Measurements from ENCODE around the gene SLC10A1. TPM values are rescaled to one million over a fixed set of nuclear protein-coding genes. Genes with fewer than 3 reads are reported as not detected.

SLC10A1 gene
- total and polyA plus RNA-seq, 4 donors: 1.1 to 77.3 (median 60.3) TPM

GRCh38 chr14:69803753-69804152 is 6.7 kb upstream of the SLC10A1 start:
- TF ChIP-seq RAD21 (IDR thresholded peaks at IDR 0.05): peak in 1 of 2 donors; percentile 7
- no peak for TF ChIP-seq HNF4A (conservative IDR thresholded peaks at IDR 0.05)
- TF ChIP-seq CTCF (IDR thresholded peaks at IDR 0.05; ENCODE audit: low read depth, low read length, missing input control): peak; percentile 20
- no peaks in the 10 kb centered on the region for H3K9me3 ChIP-seq (ENCODE audit: control insufficient read depth in 4 of 4, low read length in 3 of 4)
- peaks cover 4 to 17% (median 8%) of the 10 kb centered on the region in 4 donors for H3K4me1 ChIP-seq (ENCODE audit: control insufficient read depth in 4 of 4, insufficient read depth in 4 of 4, low read length in 3 of 4)
- DNase-seq (ENCODE audit: low spot score): no peak
- H3K27me3 ChIP-seq (ENCODE audit: control insufficient read depth in 4 of 4, insufficient read depth in 4 of 4, low read length in 3 of 4): no peaks in the 10 kb centered on the region
- no peaks in the 10 kb centered on the region for H3K36me3 ChIP-seq (ENCODE audit: control insufficient read depth in 4 of 4, insufficient read depth in 3 of 4, low read depth in 1 of 4, low read length in 3 of 4)
- no peak overlapping the region for H3K27ac ChIP-seq (ENCODE audit: low read depth in 1 of 2, low read length in 2 of 2)
- H3K4me3 ChIP-seq (ENCODE audit: low read depth in 1 of 3, low read length in 3 of 3): no peak overlapping the region
- no peak overlapping the region for H3K9ac ChIP-seq (ENCODE audit: low read depth in 1 of 2, low read length in 2 of 2)

GRCh38 chr14:69798339-69798735 is 1.3 kb upstream of the SLC10A1 start:
- Histone ChIP-seq H3K27ac (ENCODE audit: low read depth in 1 of 2, low read length in 2 of 2) (peak overlapping the region in 1 of 2 donors; percentile 94), H3K36me3 (ENCODE audit: control insufficient read depth in 4 of 4, insufficient read depth in 3 of 4, low read depth in 1 of 4, low read length in 3 of 4) (no peaks in the 10 kb centered on the region), H3K9ac (ENCODE audit: low read depth in 1 of 2, low read length in 2 of 2) (no peak overlapping the region), H3K9me3 (ENCODE audit: control insufficient read depth in 4 of 4, low read length in 3 of 4) (no peaks in the 10 kb centered on the region), H3K27me3 (ENCODE audit: control insufficient read depth in 4 of 4, insufficient read depth in 4 of 4, low read length in 3 of 4) (no peaks in the 10 kb centered on the region), H3K4me1 (ENCODE audit: control insufficient read depth in 4 of 4, insufficient read depth in 4 of 4, low read length in 3 of 4) (peaks cover 16 to 35% (median 26%) of the 10 kb centered on the region in 4 donors), H3K4me3 (ENCODE audit: low read depth in 1 of 3, low read length in 3 of 3) (no peak overlapping the region)
- DNase-seq (ENCODE audit: low spot score): no peak
- TF ChIP-seq GABPA (IDR thresholded peaks at IDR 0.05 in 1 of 2, conservative IDR thresholded peaks at IDR 0.05 in 1 of 2) (no peak), CTCF (IDR thresholded peaks at IDR 0.05; ENCODE audit: low read depth, low read length, missing input control) (no peak), TAF1 (conservative IDR thresholded peaks at IDR 0.05) (no peak), MAX (IDR thresholded peaks at IDR 0.05) (no peak), HNF4G (IDR thresholded peaks at IDR 0.05) (no peak)
- 75% methylated on average over 4 of the region's 4 CpGs for WGBS

GRCh38 chr14:69797573-69798338 is 715 bp upstream of the SLC10A1 start:
- Histone ChIP-seq H3K4me1 (ENCODE audit: control insufficient read depth in 4 of 4, insufficient read depth in 4 of 4, low read length in 3 of 4) (peaks cover 17 to 40% (median 29%) of the 10 kb centered on the region in 4 donors), H3K27ac (ENCODE audit: low read depth in 1 of 2, low read length in 2 of 2) (peak overlapping the region; percentile 80 to 94), H3K36me3 (ENCODE audit: control insufficient read depth in 4 of 4, insufficient read depth in 3 of 4, low read depth in 1 of 4, low read length in 3 of 4) (no peaks in the 10 kb centered on the region), H3K4me3 (ENCODE audit: low read depth in 1 of 3, low read length in 3 of 3) (peak overlapping the region; percentile 52 to 89 (median 87)), H3K27me3 (ENCODE audit: control insufficient read depth in 4 of 4, insufficient read depth in 4 of 4, low read length in 3 of 4) (no peaks in the 10 kb centered on the region), H3K9me3 (ENCODE audit: control insufficient read depth in 4 of 4, low read length in 3 of 4) (no peaks in the 10 kb centered on the region), H3K9ac (ENCODE audit: low read depth in 1 of 2, low read length in 2 of 2) (no peak overlapping the region)
- no peak for DNase-seq (ENCODE audit: low spot score)
- WGBS: 44% methylated on average over 5 of the region's 5 CpGs
- TF ChIP-seq EGR1 (IDR thresholded peaks at IDR 0.05; ENCODE audit: low read depth in 2 of 2) (no peak), REST (IDR thresholded peaks at IDR 0.05) (no peak), NR2F2 (IDR thresholded peaks at IDR 0.05) (no peak), HNF4A (conservative IDR thresholded peaks at IDR 0.05) (peak; percentile 17 to 79), RXRA (IDR thresholded peaks at IDR 0.05) (peak in 1 of 2 donors; percentile 78), ATF3 (IDR thresholded peaks at IDR 0.05) (no peak), RAD21 (IDR thresholded peaks at IDR 0.05) (no peak), ZBTB33 (IDR thresholded peaks at IDR 0.05) (no peak), FOXA2 (IDR thresholded peaks at IDR 0.05) (no peak), SP1 (IDR thresholded peaks at IDR 0.05) (peak; percentile 63), JUND (IDR thresholded peaks at IDR 0.05) (no peak), GABPA (IDR thresholded peaks at IDR 0.05 in 1 of 2, conservative IDR thresholded peaks at IDR 0.05 in 1 of 2) (no peak), HNF4G (IDR thresholded peaks at IDR 0.05) (no peak), YY1 (IDR thresholded peaks at IDR 0.05) (no peak)
